HL-60/S4 treated with phorbol 12-myristate 13-acetate at 8.2 ng/mL for 4 days and 3 days (cell line): Measurements from ENCODE around the gene ANKRD13B.

Experiments
- in situ Hi-C: fragments of 300-500 bp; cut with MboI; formaldehyde crosslinking; loops from 2 replicates; pipeline ENCODE4 v1.15.0; 2022; ENCODE audit warnings: low sequenced_read_pairs

Gene ANKRD13B

DNA sequence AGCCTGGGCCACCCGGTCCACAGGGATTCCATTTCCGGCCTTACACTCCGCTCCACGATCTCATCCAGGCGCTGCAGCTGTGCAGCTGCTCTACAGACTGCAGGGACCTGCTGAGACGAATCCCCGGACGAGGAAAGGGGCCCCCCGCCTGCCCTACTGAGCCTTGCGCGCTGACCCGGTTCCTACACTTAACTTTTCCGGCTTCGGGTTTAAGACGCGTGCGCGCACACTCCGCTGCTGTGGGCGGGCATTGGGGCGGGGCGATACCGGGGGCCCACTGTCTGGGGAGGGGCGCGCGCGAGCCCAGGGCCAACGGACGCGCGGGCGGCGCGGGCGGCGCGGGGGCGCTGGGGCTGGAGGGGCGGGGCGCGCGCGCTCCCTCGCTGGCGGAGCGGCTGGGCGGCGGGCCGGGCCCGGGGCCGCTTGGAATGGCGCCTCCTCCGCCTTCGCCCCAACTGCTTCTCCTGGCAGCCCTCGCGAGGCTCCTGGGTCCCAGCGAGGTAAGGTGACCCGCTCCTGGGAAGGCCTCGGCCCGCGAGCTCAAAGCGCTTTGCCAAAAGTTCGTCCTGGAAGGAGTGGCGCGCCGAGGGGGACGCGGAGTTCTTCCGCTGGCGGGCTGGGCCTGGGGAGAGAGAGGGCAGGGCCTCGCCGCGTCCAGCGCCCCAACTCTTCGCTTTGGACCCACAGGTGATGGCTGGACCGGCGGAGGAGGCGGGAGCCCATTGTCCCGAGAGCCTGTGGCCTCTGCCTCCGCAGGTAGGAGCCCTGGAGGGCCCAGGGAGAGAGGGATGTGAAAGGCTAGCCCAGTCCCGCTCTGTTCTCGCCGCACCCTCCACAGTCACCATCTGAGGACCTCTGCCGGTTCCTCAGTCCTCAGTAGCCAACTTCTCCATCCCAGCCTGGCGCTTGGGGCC, 24.3 kb upstream of the ANKRD13B start, which contains the start of gene TP53I13:
TSS of gene TP53I13 (plus strand) at position 371 of the 914 bp plus-strand sequence. CDS start at position 429, 58 bp downstream.
- in situ Hi-C loops: no loop called here

DNA sequence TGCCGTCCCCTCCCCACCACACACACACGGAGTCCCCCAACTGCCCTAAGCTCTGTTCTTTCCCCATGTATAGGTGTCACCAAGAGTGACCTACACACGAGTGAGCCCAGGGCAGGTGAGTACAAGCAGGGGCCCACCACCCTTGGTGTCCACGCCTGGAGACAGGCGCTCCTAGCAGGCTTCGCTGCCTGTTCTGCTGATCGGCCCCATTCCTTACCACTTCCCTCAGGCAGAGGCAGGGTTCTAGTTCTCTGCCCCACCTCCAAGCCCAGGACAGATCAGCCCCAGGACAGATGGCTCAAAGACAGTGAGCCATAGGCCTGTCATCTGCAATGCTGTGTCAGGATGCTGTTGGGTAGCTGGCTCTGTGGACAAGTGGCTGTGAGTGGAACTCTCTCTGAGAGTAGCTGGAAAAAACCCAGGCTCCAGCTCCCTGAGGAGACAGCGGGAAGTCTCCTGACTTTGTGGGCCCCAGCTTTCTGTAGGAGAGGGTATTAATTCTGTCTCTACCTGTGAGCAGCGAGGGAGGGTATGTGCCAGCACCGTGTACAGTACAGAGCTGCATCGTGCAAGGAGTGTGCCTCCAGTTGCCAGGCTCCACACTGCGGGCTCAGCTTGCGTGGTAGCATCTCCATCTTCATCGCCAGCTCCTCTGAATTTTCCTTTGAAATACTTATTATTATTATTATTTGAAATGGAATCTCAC, 23.5 kb upstream of the ANKRD13B start:
- in situ Hi-C loops: no loop called here

DNA sequence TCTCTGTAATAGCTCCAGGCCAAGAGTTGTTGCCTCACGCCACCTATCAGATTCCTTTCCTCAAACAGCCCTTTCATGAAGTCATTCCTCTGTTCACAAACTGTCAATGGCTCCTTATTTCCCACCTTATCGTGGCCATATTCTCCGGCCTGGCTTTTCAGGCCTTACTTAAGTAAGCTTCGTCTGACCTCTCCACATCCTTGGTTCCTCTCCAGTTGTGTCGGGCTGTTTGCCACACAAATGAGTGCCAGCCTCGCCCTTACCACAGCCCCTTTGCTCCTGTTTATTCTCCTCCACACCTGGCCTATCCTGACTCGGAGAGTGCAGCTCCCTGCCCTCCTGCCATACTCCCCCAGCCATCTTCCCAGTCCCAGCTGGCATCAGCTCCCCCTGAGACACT, 22.4 kb upstream of the ANKRD13B start:
- in situ Hi-C loops: no loop called here

DNA sequence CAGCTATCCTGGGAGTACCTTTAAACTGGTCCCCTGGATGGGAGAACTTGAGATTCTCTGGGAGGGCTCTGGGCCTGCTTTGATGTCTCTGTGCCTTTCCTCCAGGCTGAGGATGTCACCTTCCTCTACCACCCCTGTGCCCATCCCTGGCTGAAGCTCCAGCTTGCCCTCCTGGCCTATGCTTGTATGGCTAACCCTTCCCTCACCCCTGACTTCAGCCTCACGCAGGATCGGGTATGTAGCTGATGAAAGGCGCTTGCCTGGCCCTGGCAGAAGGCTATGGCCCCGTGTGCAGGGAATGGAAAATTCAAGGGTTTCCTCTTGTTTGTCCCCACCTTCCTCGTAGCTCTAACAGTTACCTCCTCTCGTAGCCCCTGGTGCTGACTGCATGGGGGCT, 21.4 kb upstream of the ANKRD13B start:
- in situ Hi-C loops: no loop called here

DNA sequence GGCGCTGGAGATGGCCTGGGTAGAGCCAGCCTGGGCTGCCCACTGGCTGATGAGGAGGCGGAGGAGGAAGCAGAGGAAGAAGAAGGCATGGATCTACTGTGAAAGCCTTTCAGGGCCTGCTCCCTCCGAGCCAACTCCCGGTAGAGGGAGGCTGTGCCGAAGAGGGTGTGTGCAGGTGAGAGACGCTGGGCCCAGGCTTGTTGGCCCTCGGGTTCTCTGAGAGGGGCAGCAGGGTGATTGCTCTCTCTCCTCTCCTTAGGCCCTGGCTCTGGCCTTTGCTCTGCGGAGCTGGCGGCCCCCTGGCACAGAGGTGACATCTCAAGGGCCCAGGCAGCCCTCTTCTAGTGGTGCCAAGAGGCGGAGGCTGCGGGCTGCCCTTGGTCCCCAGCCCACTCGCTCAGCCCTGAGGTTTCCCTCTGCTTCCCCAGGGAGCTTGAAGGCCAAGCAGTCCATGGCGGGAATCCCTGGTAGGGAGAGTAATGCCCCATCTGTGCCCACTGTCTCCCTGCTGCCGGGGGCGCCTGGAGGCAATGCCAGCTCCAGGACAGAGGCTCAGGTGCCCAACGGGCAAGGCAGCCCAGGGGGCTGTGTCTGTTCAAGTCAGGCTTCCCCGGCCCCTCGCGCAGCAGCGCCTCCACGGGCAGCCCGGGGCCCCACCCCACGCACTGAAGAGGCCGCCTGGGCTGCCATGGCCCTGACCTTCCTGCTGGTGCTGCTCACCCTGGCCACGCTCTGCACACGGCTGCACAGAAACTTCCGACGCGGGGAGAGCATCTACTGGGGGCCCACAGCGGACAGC, 20.9 kb upstream of the ANKRD13B start:
- in situ Hi-C loops: no loop called here

DNA sequence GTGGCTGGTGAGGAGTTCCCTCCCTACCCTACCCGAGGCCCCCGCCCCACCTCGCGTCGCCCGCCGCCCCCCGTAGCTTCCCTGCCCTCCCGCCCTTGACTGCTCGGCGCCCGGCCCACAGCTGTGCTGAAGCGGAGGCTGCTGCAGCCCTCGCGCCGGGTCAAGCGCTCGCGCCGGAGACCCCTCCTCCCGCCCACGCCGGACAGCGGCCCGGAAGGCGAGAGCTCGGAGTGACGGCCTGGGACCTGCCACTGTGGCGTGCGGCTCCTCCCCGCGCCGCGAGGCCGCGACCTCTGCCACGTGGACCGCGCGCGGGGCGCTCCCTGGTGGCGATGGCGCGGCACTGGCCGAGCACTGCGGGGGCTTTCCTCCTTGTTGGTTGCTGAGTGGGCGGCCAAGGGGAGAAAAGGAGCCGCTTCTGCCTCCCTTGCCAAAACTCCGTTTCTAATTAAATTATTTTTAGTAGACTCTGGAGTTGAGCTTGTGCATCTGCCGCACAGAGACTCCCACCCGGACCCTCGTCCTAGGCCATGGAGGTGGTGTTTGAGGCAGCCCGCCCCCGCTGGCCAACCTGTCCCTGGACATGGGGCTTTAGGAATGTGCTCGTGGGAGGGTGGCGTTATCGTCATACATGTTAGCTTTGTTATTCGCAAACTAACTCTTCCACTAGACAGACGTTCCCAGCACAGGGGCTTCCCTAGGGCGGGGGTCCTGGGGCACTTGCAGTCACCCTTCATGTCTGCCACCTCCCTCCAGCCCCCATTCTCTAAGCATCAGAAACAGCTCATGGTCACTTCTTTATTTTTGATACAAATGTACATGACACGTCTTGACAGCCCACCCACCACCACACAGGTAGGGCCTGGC, 20.0 kb upstream of the ANKRD13B start:
- in situ Hi-C loops: no loop called here

DNA sequence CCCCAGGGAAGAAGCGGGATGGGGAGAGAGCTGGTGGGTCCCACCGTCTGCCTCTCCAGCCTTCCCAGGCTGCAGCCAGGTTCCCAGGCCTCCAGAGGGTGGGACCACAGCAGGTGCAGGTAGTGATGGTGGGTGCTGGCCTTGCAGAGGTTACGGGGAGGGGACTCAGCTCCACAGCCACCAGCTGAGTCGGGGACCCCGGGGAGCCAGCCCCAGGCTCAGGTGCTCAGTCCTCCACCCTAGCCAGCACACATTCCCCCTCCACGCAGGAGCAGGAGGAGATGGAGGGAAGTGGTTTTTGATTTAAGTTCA, 19.4 kb upstream of the ANKRD13B start:
- in situ Hi-C loops: no loop called here

- in situ Hi-C loops: no loop called here
Measured at GRCh38 chr17:29573871-29574731, 18.8 kb upstream of the ANKRD13B start.

DNA sequence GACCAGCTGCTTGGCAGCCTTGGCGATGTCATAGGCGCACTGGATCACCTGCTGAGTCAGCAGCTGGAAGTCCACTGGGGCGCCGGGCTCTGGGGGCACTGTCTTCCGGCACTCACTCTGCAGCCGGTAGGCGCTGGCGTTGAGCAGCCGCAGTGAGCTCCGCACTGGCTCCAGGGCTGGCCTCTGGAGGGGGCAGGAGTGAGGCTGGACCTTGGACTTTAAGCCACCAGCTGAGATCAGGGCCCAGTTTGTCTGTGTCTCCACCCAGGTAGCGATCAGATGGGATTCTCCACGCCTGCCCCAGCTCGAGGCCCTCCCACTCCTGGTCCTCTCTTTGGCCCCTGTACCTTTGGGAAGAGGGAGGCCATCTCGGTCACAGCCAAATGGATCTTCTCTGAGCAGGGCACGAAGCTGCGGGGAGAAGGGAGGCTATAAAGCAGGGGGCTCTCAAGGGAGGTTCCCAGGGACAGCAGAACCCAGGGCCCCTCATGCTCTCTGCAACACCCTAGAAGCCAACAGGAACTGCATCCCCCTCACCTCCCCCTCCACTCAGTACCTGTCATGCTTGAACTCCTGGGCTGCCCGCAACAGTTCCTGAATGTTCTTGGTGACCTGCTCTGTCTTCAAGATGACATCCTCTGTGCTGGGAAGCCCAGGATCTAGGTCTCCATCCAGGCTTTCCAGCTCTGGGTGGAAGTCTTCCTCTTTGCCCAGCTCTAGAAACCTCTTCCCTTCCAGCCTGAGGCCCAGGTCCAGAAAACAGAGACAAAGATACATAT, 18.0 kb upstream of the ANKRD13B start:
- in situ Hi-C loops: no loop called here

DNA sequence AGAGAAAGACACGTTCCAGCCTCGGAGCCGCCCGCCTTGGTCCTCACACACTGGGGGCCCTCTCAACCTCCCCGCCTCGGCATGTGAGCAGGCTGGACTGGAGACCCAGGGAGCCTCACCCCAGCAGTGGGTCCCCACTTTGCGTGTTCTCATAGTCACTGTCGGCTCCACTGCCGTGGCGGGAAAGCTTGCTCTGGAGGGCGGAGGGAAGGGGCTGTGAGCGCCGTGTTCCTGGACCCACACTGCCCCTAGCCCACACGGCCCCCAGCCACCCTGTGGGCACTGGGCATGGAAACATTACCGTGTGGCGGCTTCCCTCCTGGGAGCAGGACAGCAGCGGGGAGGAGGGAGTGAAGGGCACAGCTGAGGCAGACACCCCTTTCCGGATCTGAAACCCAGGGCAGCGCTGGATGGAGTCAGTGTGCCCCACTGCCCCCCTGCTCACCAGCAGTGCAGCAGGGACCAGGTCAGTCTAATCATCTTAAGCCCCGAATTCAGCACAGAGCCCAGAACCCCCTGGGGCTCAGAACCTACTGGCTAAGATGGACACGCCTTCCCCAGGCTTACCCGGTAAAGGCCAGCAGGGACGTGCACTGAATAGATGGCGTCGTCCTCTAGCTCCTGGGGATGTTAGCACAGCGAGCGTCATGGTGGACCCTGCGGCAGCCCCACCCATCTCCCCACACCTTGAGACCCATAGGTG, 17.3 kb upstream of the ANKRD13B start:
- in situ Hi-C loops: no loop called here

GRCh38 chr17:29576214-29577000, 16.5 kb upstream of the ANKRD13B start:
- in situ Hi-C loops: no loop called here

DNA sequence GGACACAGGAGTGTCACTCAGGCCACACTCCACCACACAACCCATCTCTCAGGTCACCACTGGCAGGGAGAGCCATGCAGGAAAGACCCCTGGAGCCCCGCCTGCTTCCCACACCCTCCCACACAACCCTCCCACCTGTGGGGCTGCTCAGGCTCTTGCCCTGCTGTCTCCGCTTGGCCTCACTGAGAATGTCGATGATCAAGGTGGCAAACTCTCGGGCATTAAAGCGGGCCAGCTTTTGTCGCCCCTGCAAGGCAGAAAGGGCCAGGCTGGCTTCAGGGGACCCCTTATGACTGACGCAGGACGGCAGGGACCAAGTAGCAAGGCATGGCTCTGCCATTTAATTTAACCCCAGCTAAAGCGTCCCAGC, 15.9 kb upstream of the ANKRD13B start:
- in situ Hi-C loops: no loop called here

DNA sequence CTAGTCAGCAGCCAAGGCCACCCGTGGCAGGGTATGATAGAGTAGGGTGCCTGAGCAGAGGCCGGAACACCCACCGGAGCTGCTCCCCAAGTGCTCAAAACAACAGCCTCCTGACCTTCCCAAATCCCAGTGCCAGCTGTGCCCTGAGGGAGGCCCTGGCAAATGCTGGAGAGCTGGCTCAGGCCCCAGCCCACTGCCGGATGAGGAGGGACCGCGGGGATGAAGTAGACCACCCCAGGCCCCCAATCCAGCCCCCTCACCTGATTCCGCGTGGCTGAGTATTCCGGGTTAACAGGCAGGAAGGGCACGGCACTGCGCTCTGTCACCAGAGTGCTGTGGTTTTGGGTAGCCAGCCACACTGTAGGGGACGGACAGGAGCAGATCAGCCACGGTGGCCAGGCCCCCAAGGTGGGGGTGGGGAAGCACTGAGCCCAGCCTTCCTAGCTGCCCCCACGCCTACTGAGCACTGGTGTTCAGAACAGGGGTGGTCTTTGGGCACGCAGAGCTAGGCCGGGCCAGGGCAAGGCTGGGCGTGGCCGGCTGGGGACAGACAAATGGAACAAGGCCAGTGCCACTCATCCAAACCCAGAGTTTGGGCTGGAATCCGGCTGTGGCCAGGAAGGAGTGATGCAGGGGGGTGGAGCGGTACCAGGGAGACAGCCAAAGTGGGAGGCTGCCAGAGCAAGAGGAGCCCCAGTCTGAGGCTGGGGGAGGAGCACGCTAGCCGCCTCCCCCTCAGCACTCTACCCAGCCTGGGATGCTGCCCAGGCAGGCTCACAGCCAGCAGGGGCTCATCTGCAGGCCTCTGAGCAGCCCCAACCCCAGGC, 15.3 kb upstream of the ANKRD13B start:
- in situ Hi-C loops: no loop called here

GRCh38 chr17:29578626-29579485, 14.1 kb upstream of the ANKRD13B start:
- in situ Hi-C loops: no loop called here

DNA sequence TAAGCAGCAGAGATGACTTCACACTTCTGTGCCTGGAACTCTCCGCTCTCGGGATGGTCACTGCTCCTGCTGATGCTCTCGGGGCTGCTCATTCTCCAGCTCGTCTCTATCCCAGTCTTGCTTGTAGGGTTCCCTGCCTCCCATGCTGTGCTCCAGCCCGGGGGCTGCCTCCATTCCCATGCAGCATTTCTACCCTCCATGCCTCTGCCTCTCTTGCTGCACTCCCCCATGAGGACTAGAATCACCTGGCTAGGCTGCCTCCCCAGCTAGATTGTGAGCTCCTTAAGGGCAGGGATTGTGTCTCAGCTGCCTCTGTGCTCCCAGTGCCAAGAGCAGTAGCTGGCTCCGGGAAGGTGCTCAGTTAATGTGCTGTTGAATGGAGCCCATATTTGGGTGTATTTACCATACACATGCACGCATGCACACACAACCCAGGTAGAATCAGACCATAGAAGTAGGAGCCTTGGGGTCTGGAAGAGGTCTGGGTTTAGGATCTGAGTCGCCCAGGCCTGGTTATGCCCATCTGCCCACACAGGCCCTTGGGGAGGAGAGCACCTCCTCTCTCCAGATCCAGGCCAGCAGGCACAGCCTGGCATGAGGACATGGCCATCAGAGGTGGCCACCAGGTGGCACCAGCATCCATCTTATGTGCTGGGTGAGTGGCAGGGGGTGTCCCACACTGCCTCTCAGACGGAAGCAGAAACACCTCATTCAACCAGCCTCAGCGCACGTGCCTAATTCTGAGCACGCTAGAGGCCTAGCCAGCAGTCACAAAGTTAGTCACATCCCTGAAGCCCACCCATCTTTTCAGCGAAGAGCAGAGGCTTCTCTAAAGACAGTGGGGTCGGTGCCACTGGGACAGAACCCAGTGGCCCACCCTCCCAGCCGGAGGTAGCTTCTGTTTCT, 12.8 kb upstream of the ANKRD13B start:
- in situ Hi-C loops: no loop called here
